GM13977 (cell line): Measurements from ENCODE around the gene PROX1.

ENCODE experiments used
- DNase-seq: peaks from one replicate; pipeline ENCODE4 v3.0.0; 2012; ENCODE audit warnings: low spot score
- CTCF ChIP-seq: IDR thresholded peaks from 2 replicates; pipeline ENCODE4 v1.5.1; 2012; ENCODE audit warnings: mild to moderate bottlenecking, control low read depth; ENCODE audit not compliant: insufficient read depth; ENCODE audit errors: extremely low read depth, missing control alignments
- in situ Hi-C: fragments of 300-500 bp; cut with MboI; formaldehyde crosslinking; loops from one replicate; pipeline ENCODE4 v1.12.0; 2022; ENCODE audit warnings: low sequenced_read_pairs, low pct_unique_long_range_greater_than_20kb, mixed read lengths, inconsistent platforms; ENCODE audit not compliant: unreplicated experiment

Gene PROX1

DNA sequence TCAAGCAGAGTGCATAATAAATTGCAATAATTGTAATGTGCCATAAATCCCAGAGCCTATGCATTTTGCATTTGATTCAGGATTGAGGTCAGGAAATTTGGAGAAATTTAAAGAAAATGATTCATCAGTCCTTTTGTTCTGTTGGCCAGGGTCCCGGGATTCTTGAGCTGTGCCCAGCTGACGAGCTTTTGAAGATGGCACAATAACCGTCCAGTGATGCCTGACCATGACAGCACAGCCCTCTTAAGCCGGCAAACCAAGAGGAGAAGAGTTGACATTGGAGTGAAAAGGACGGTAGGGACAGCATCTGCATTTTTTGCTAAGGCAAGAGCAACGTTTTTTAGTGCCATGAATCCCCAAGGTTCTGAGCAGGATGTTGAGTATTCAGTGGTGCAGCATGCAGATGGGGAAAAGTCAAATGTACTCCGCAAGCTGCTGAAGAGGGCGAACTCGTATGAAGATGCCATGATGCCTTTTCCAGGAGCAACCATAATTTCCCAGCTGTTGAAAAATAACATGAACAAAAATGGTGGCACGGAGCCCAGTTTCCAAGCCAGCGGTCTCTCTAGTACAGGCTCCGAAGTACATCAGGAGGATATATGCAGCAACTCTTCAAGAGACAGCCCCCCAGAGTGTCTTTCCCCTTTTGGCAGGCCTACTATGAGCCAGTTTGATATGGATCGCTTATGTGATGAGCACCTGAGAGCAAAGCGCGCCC lies 8.7 kb downstream of the PROX1 start:
- TF ChIP-seq CTCF = no peak
- no peak for DNase-seq
- in situ Hi-C loops = no loop called here

DNA sequence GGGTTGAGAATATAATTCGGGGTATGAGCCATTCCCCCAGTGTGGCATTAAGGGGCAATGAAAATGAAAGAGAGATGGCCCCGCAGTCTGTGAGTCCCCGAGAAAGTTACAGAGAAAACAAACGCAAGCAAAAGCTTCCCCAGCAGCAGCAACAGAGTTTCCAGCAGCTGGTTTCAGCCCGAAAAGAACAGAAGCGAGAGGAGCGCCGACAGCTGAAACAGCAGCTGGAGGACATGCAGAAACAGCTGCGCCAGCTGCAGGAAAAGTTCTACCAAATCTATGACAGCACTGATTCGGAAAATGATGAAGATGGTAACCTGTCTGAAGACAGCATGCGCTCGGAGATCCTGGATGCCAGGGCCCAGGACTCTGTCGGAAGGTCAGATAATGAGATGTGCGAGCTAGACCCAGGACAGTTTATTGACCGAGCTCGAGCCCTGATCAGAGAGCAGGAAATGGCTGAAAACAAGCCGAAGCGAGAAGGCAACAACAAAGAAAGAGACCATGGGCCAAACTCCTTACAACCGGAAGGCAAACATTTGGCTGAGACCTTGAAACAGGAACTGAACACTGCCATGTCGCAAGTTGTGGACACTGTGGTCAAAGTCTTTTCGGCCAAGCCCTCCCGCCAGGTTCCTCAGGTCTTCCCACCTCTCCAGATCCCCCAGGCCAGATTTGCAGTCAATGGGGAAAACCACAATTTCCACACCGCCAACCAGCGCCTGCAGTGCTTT lies 9.4 kb downstream of the PROX1 start:
- in situ Hi-C loops = no loop called here
- DNase-seq = no peak

GRCh38 chr1:213997772-213998107 lies 10.0 kb downstream of the PROX1 start:
- DNase-seq = no peak
- no peak for TF ChIP-seq CTCF
- in situ Hi-C loops = no loop called here

More for the DNA sequence above, 9.4 kb downstream of the PROX1 start:
- TF ChIP-seq CTCF = no peak

- no peak for TF ChIP-seq CTCF
- no peak for DNase-seq
- in situ Hi-C loops = no loop called here
Observed at GRCh38 chr1:213998785-213999184, 11.0 kb downstream of the PROX1 start.

- TF ChIP-seq CTCF = no peak
- DNase-seq = no peak
- in situ Hi-C loops = no loop called here
Observed at GRCh38 chr1:213999732-214000131, 12.0 kb downstream of the PROX1 start.

GRCh38 chr1:214002060-214002459 lies 14.3 kb downstream of the PROX1 start:
- in situ Hi-C loops = no loop called here
- no peak for TF ChIP-seq CTCF
- DNase-seq = no peak
